ENCODE measurements around the gene SLC22A7.

SLC22A7 gene

DNA sequence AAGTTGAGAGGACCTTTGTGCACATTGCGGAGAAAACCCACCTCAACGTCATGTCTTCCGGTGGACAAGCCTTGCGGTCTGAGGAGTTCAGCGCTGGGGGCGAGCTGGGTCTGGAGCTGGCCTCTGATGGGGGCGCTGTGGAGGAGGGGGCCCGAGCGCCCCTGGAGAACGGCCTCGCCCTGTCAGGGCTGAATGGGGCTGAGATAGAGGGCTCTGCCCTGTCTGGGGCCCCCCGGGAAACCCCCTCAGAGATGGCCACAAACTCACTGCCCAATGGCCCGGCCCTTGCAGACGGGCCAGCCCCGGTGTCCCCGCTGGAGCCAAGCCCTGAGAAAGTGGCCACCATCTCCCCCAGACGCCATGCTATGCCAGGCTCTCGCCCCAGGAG, 14.6 kb upstream of the SLC22A7 start:
- TF ChIP-seq, protein P1, sequence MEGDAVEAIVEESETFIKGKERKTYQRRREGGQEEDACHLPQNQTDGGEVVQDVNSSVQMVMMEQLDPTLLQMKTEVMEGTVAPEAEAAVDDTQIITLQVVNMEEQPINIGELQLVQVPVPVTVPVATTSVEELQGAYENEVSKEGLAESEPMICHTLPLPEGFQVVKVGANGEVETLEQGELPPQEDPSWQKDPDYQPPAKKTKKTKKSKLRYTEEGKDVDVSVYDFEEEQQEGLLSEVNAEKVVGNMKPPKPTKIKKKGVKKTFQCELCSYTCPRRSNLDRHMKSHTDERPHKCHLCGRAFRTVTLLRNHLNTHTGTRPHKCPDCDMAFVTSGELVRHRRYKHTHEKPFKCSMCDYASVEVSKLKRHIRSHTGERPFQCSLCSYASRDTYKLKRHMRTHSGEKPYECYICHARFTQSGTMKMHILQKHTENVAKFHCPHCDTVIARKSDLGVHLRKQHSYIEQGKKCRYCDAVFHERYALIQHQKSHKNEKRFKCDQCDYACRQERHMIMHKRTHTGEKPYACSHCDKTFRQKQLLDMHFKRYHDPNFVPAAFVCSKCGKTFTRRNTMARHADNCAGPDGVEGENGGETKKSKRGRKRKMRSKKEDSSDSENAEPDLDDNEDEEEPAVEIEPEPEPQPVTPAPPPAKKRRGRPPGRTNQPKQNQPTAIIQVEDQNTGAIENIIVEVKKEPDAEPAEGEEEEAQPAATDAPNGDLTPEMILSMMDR (IDR thresholded peaks at IDR 0.05; ENCODE audit: extremely low read depth, insufficient read depth, missing control alignments): no peak
- in situ Hi-C loops (cut with MboI; ENCODE audit: low pct_unique_long_range_greater_than_20kb, low sequenced_read_pairs, unreplicated experiment): no loop called here
- DNase-seq (ENCODE audit: low spot score): no peak

DNA sequence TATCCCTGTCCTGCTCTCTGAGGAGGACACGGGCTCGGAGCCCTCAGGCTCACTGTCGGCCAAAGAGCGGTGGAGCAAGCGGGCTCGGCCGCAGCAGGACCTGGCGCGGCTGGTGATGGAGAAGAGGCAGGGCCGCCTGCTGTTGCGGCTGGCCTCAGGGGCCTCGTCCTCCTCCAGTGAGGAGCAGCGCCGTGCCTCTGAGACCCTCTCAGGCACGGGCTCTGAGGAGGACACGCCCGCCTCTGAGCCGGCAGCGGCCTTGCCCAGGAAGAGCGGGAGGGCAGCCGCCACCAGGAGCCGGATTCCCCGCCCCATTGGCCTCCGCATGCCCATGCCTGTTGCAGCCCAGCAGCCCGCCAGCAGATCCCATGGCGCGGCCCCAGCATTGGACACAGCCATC, 14.2 kb upstream of the SLC22A7 start:
- TF ChIP-seq, protein P1 (IDR thresholded peaks at IDR 0.05; ENCODE audit: extremely low read depth, insufficient read depth, missing control alignments): no peak
- in situ Hi-C loops (cut with MboI; ENCODE audit: low pct_unique_long_range_greater_than_20kb, low sequenced_read_pairs, unreplicated experiment): no loop called here
- no peak for DNase-seq (ENCODE audit: low spot score)

DNA sequence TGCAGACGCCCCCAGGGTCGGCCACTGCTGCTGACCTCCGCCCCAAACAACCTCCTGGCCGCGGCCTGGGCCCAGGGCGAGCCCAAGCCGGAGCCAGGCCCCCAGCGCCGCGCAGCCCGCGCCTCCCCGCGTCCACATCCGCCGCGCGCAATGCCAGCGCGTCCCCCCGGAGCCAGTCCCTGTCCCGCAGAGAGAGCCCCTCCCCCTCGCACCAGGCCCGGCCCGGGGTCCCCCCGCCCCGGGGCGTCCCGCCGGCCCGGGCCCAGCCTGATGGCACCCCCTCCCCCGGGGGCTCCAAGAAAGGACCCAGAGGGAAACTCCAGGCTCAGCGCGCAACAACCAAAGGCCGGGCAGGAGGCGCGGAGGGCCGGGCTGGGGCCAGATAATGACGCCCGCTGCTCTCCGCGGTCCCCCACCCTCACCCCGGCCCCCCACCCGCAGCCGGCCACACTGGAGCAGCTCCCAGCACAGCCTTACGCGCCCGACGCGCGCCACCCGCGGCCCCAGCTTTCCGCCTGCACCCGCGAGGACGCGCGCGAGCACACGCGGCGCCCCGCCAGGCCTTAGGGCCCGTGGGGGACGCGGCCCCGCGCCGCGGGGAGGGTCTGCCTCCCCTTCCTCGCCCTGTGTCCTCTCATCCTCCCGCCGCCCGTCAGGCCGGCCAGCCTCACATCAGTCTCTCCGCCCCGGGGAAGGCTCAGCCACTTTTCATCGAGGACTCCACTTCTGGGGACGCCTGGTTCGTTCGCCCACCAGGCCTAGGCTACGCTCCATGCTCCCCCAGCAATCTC, 12.9 kb upstream of the SLC22A7 start:
- TF ChIP-seq, protein P1 (IDR thresholded peaks at IDR 0.05; ENCODE audit: extremely low read depth, insufficient read depth, missing control alignments): no peak
- in situ Hi-C loops (cut with MboI; ENCODE audit: low pct_unique_long_range_greater_than_20kb, low sequenced_read_pairs, unreplicated experiment): no loop called here
- no peak for DNase-seq (ENCODE audit: low spot score)

DNA sequence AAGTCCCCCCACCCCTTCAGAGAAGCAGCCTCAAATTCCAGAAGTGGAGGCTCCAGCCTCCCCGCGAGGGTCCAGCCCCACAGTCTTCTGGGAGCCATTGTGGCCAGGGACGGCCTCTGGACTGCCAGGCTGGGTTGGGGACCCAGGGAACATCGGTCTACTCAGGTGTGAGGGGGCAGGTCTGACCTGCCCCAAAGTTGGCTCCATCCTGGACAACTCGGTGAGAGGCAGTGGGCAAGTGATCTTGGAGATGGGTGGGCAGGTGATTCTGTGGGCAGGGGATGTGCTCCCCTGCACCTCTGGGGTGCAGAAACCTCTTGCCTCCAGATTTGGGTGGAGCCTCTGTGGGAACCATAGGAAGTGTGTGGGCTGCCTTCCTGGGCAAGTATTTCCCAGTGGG, 12.2 kb upstream of the SLC22A7 start:
- DNase-seq (ENCODE audit: low spot score): no peak
- in situ Hi-C loops (cut with MboI; ENCODE audit: low pct_unique_long_range_greater_than_20kb, low sequenced_read_pairs, unreplicated experiment): no loop called here
- TF ChIP-seq, protein P1 (IDR thresholded peaks at IDR 0.05; ENCODE audit: extremely low read depth, insufficient read depth, missing control alignments): no peak

DNA sequence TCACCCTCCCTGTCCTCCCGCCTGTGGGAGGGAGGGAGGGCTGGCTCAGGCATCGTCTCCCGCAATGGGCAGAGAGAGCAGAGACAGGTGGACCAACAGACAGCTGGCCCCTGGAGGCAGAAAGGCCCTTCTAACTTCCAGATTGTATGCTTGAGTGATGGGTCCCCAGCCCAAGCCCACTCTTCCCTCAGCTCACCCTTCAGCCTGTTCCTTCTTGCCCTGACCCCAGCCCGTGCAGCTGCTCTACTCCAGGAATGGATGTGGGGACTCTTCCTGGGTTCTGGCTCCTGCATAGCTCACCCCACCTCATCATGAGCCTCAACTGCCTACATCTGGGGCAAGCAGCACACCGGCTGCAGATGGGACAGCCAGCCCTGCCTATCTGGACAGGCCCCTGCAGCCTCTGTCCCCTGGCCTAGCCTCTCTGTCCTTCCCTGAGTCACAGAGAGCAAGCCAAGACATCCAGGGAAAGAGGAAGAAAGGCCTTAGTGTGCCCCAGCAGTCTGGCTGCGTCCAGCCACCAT, 11.5 kb upstream of the SLC22A7 start:
- TF ChIP-seq, protein P1 (IDR thresholded peaks at IDR 0.05; ENCODE audit: extremely low read depth, insufficient read depth, missing control alignments): no peak
- DNase-seq (ENCODE audit: low spot score): no peak
- in situ Hi-C loops (cut with MboI; ENCODE audit: low pct_unique_long_range_greater_than_20kb, low sequenced_read_pairs, unreplicated experiment): no loop called here

DNA sequence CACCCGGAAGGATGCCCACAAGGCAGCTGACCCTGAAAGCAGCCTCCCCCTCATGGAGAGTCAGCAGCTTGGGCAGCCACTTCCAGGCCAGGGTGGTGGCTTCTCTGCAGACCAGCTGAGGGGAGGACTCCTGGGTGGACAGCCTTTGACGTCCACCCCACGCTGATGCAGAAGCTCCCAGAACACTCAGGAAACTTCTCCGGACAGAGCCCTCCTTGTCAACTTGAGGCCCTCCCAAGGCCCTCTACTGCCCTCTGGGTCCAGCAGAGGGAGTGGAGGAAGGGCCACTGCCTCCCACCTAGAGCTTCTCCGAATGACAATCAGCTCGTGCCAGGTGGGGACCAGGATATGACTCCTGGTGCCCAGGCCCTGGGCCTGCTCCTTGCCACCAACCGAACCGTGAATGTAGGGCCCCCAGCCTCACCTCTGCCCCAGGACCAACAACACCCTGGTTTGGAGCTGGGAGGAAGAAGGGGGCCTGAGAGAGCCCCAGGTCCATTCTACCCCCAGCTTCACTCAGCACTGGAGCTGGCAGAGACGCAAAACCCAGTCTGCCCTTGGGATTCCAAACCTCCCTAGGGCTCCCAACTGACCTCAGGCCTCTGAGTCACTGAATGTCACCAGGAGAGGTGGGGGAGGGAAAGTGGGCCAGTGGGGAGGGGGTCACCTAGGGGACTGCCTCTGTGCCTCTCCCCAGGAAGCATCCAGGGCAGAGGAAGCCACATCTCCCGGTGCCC, 10.9 kb upstream of the SLC22A7 start:
- DNase-seq (ENCODE audit: low spot score): no peak
- TF ChIP-seq, protein P1 (IDR thresholded peaks at IDR 0.05; ENCODE audit: extremely low read depth, insufficient read depth, missing control alignments): no peak

More for the DNA sequence above, 10.9 kb upstream of the SLC22A7 start:
- in situ Hi-C loops (cut with MboI; ENCODE audit: low pct_unique_long_range_greater_than_20kb, low sequenced_read_pairs, unreplicated experiment): no loop called here

All from GM13977 (cell line).